HG02571 (cell line): ENCODE results near the gene LRRC4C.

ENCODE experiments used
- ATAC-seq: cut with Tn5 transposase; IDR thresholded peaks from one replicate; pipeline ENCODE4 v1.9.1; 2021; ENCODE audit warnings: mild to moderate bottlenecking, moderate library complexity; ENCODE audit not compliant: unreplicated experiment

The LRRC4C gene

GRCh38 chr11:40316171-40316570 lies 1143.3 kb downstream of the LRRC4C start:
- ATAC-seq, result no peak

GRCh38 chr11:40315122-40315521 lies 1144.3 kb downstream of the LRRC4C start:
- no peak for ATAC-seq

- ATAC-seq, result no peak
Measured at GRCh38 chr11:40314327-40314726, 1145.1 kb downstream of the LRRC4C start.

- ATAC-seq, result peak; percentile 75
Measured at GRCh38 chr11:40306938-40307548, 1152.4 kb downstream of the LRRC4C start.

- no peak for ATAC-seq
Measured at GRCh38 chr11:40302669-40303068, 1156.8 kb downstream of the LRRC4C start.

GRCh38 chr11:40295466-40295865 lies 1164.0 kb downstream of the LRRC4C start:
- ATAC-seq, result no peak

- no peak for ATAC-seq
Measured at GRCh38 chr11:40294741-40295140, 1164.7 kb downstream of the LRRC4C start.

- ATAC-seq, result peak; percentile 13
Measured at GRCh38 chr11:40294349-40294735, 1165.1 kb downstream of the LRRC4C start.

- ATAC-seq, result peak; percentile 95
Measured at GRCh38 chr11:40293655-40294348, 1165.7 kb downstream of the LRRC4C start.

- ATAC-seq, result no peak
Measured at GRCh38 chr11:40292721-40293508, 1166.5 kb downstream of the LRRC4C start.

GRCh38 chr11:40291741-40292140 lies 1167.7 kb downstream of the LRRC4C start:
- ATAC-seq, result no peak

- no peak for ATAC-seq
Measured at GRCh38 chr11:40291329-40291728, 1168.1 kb downstream of the LRRC4C start.

GRCh38 chr11:40290171-40290631 lies 1169.3 kb downstream of the LRRC4C start:
- ATAC-seq, result no peak

- no peak for ATAC-seq
Measured at GRCh38 chr11:40289370-40289769, 1170.1 kb downstream of the LRRC4C start.

GRCh38 chr11:40287916-40288803 lies 1171.3 kb downstream of the LRRC4C start:
- no peak for ATAC-seq

GRCh38 chr11:40286137-40286536 lies 1173.3 kb downstream of the LRRC4C start:
- no peak for ATAC-seq

GRCh38 chr11:40285558-40285957 lies 1173.9 kb downstream of the LRRC4C start:
- no peak for ATAC-seq

- no peak for ATAC-seq
Measured at GRCh38 chr11:40281052-40281580, 1178.3 kb downstream of the LRRC4C start.

- no peak for ATAC-seq
Measured at GRCh38 chr11:40280159-40281051, 1179.0 kb downstream of the LRRC4C start.

GRCh38 chr11:40276960-40277359 lies 1182.5 kb downstream of the LRRC4C start:
- ATAC-seq, result no peak
